Mesenteric fat pad (tissue), 1 donor: ENCODE results near the gene SIX5. TPM values are rescaled to one million over a fixed set of nuclear protein-coding genes. Genes with fewer than 3 reads are reported as not detected.

Experiments
- DNase-seq: peaks from one replicate; pipeline ENCODE4 v3.0.0-alpha.2; 2020; ENCODE audit warnings: low spot score
- total RNA-seq: library from RNA; stranded (reverse); fragmentation: NEBNext Ultra II Directional; extraction: Animal tissue kit (Norgen Biotek cat#: 25700); gene quantifications from one replicate; pipeline ENCODE4 v1.2.1, GENCODE V29; 2021
- donor health status: DM: yes; HTN: yes; CAD: no.

SIX5 gene
- total RNA-seq, 1 donor from 2014 or later, result 18.0 TPM

- DNase-seq, result no peak
These were observed 24.1 kb upstream of the SIX5 start for GRCh38 chr19:45793178-45793564.

GRCh38 chr19:45792470-45793177 is 23.6 kb upstream of the SIX5 start, which contains the start of gene DMWD:
DMWD (minus strand) TSS chr19:45792845; CDS start chr19:45792756, 89 bp downstream.
- DNase-seq, result peak; percentile 100

GRCh38 chr19:45791744-45792469 is 22.9 kb upstream of the SIX5 start:
- no peak for DNase-seq

- DNase-seq, result no peak
These were observed 21.9 kb upstream of the SIX5 start for GRCh38 chr19:45790942-45791341.

- DNase-seq, result no peak
These were observed 20.2 kb upstream of the SIX5 start for GRCh38 chr19:45789035-45789786.

- no peak for DNase-seq
These were observed 17.5 kb upstream of the SIX5 start for GRCh38 chr19:45786533-45786894.

- DNase-seq, result no peak
These were observed 16.9 kb upstream of the SIX5 start for GRCh38 chr19:45785781-45786532.

- DNase-seq, result no peak
These were observed 16.0 kb upstream of the SIX5 start for GRCh38 chr19:45785097-45785496.

- DNase-seq, result no peak
These were observed 15.0 kb upstream of the SIX5 start for GRCh38 chr19:45784096-45784495.

GRCh38 chr19:45782820-45783785 is 14.1 kb upstream of the SIX5 start:
- no peak for DNase-seq

- DNase-seq, result no peak
These were observed 13.2 kb upstream of the SIX5 start, which contains the start of gene DMPK for GRCh38 chr19:45782162-45782691. DMPK (minus strand) TSS chr19:45782490; CDS start chr19:45782352, 138 bp downstream.

GRCh38 chr19:45781214-45782161 is 12.4 kb upstream of the SIX5 start:
- DNase-seq, result no peak

GRCh38 chr19:45780448-45781213 is 11.6 kb upstream of the SIX5 start:
- no peak for DNase-seq

- no peak for DNase-seq
These were observed 11.0 kb upstream of the SIX5 start for GRCh38 chr19:45780146-45780447.

GRCh38 chr19:45779231-45780145 is 10.4 kb upstream of the SIX5 start:
- DNase-seq, result peak; percentile 93

- no peak for DNase-seq
These were observed 9.1 kb upstream of the SIX5 start for GRCh38 chr19:45778010-45778661.
